22Rv1 (cell line): ENCODE measurements around the gene FCHSD2.

Source experiments
- CTCF ChIP-seq: fragments of 450-650 bp; IDR thresholded peaks from 2 replicates; pipeline ENCODE4 v1.5.1; 2017; ENCODE audit warnings: mild to moderate bottlenecking
- ZFX ChIP-seq: fragments of 450-650 bp; IDR thresholded peaks from 2 replicates; pipeline ENCODE4 v1.6.1; 2017; ENCODE audit warnings: antibody characterized with exemption, borderline replicate concordance

GRCh38 chr11:73137262-73137943 is 4.7 kb downstream of the FCHSD2 start:
- TF ChIP-seq CTCF, result no peak
- no peak for TF ChIP-seq ZFX
